HCT116 (cell line): ENCODE results near the gene GATB. TPM values are rescaled to one million over a fixed set of nuclear protein-coding genes. Genes with fewer than 3 reads are reported as not detected.

Experiments used
- ATAC-seq: fragments of 200-7000 bp; cut with Tn5 transposase; 2 replicates; pipeline ENCODE4 v1.9.1; 2020; ENCODE audit warnings: mild to moderate bottlenecking, moderate library complexity
- BruUV-seq: library from RNA; stranded (reverse); fragments of 400-500 nt; replicated peaks from 2 replicates; lab custom pipeline; 2021; lab: Mats Ljungman, UMichigan
- CTCF ChIA-PET: fragments of 300-600 bp; sonication (Branson Sonifier 250); formaldehyde crosslinking; loops from one replicate; lab custom pipeline; 2021; ENCODE audit warnings: antibody characterized with exemption; lab: Charles Lee
- POLR2A ChIA-PET: fragments of 300-600, 350-600 bp; sonication (Branson Sonifier 250); formaldehyde crosslinking; loops from one replicate; lab custom pipeline; 2021; ENCODE audit warnings: antibody characterized with exemption; lab: Charles Lee
- RAD21 ChIA-PET, 2 experiments: fragments of 300-600 bp; sonication (Branson Sonifier 250); formaldehyde crosslinking; loops; one replicate each; lab custom pipeline; 2023; ENCODE audit warnings: low total read pairs in 2 of 2; ENCODE audit not compliant: uncharacterized antibody in 2 of 2, unreplicated experiment in 2 of 2, low non-redundant PET in 1 of 2; lab: Charles Lee
- DNase-seq: peaks from one replicate; pipeline ENCODE4 v3.0.0-alpha.2; 2010; ENCODE audit warnings: low read depth, low spot score
- H2AFZ ChIP-seq: fragments of 200-600 bp; shearing (Covaris generic), sonication (generic); 2 replicates; pipeline ENCODE4 v1.6.1; 2017; ENCODE audit warnings: low read depth, mixed run types, mixed read lengths, antibody characterized with exemption, low read length; ENCODE audit not compliant: poor library complexity, severe bottlenecking
- H3K27ac ChIP-seq: 2 replicates; pipeline ENCODE4 v1.5.1; 2012; ENCODE audit warnings: low read depth, low read length
- H3K27me3 ChIP-seq: fragments of 200-600 bp; sonication (generic); 2 replicates; pipeline ENCODE4 v1.6.1; 2016; ENCODE audit warnings: mixed run types, low read length, mixed read lengths; ENCODE audit not compliant: insufficient read depth
- H3K36me3 ChIP-seq, 2 experiments: fragments of 200-500 bp in 1 of 2; fragments of 200-600 bp in 1 of 2; sonication (Bioruptor generic) in 1 of 2; sonication (generic) in 1 of 2; 2 replicates each; pipeline versions ENCODE4 v1.5.1 to v1.6.1; 2014 to 2016; ENCODE audit warnings: low read length in 2 of 2, inconsistent platforms in 1 of 2, mixed read lengths in 1 of 2, mixed run types in 1 of 2; ENCODE audit not compliant: insufficient read depth in 2 of 2, control insufficient read depth in 1 of 2
- H3K4me1 ChIP-seq, 2 experiments: fragments of 200-600 bp in 1 of 2; sonication (generic) in 1 of 2; 2 replicates each; pipeline versions ENCODE4 v1.5.1 to v1.6.1; 2012 to 2017; ENCODE audit warnings: low read length in 2 of 2, inconsistent platforms in 1 of 2, mild to moderate bottlenecking in 1 of 2, mixed read lengths in 1 of 2, mixed run types in 1 of 2, moderate library complexity in 1 of 2; ENCODE audit not compliant: insufficient read depth in 2 of 2, control insufficient read depth in 1 of 2
- H3K4me2 ChIP-seq: fragments of 200-600 bp; sonication (generic); 2 replicates; pipeline ENCODE4 v1.6.1; 2017; ENCODE audit warnings: mixed run types, low read length, mixed read lengths
- H3K4me3 ChIP-seq, 2 experiments: fragments of 200-600 bp in 1 of 2; sonication (generic) in 1 of 2; replicated peaks in 1 of 2; 2 replicates each; pipeline ENCODE4 v1.5.1; 2011 to 2016; ENCODE audit warnings: low read length in 2 of 2, control low read depth in 1 of 2, low read depth in 1 of 2, mild to moderate bottlenecking in 1 of 2, mixed read lengths in 1 of 2, mixed run types in 1 of 2
- H3K79me2 ChIP-seq: fragments of 200-600 bp; sonication (generic); 2 replicates; pipeline ENCODE4 v1.6.1; 2017; ENCODE audit warnings: mild to moderate bottlenecking, mixed run types, low read length, moderate library complexity, mixed read lengths; ENCODE audit not compliant: insufficient read depth
- H3K9ac ChIP-seq: fragments of 200-600 bp; sonication (generic); 2 replicates; pipeline ENCODE4 v1.6.1; 2016; ENCODE audit warnings: low read length, mixed read lengths
- H3K9me2 ChIP-seq: fragments of 200-600 bp; sonication (generic), shearing (Covaris generic); 2 replicates; pipeline ENCODE4 v1.6.1; 2017; ENCODE audit warnings: mixed run types, mild to moderate bottlenecking, moderate library complexity; ENCODE audit not compliant: insufficient read depth
- H3K9me3 ChIP-seq, 2 experiments: fragments of 200-500 bp in 1 of 2; fragments of 200-600 bp in 1 of 2; sonication (Bioruptor generic) in 1 of 2; sonication (generic) in 1 of 2; 2 replicates each; pipeline ENCODE4 v1.6.1; 2014 to 2017; ENCODE audit warnings: low read length in 2 of 2, mixed read lengths in 2 of 2, inconsistent platforms in 1 of 2, low read depth in 1 of 2, mild to moderate bottlenecking in 1 of 2, mixed run types in 1 of 2, moderate library complexity in 1 of 2; ENCODE audit not compliant: control insufficient read depth in 1 of 2, insufficient read depth in 1 of 2
- H4K20me1 ChIP-seq: fragments of 200-600 bp; sonication (generic), shearing (Covaris generic); 2 replicates; pipeline ENCODE4 v1.6.1; 2017; ENCODE audit warnings: mixed run types, mild to moderate bottlenecking, moderate library complexity; ENCODE audit not compliant: insufficient read depth
- ELF1 ChIP-seq: IDR thresholded peaks from 2 replicates; pipeline ENCODE4 v1.6.1; 2012; ENCODE audit warnings: low read depth, borderline replicate concordance
- FOSL1 ChIP-seq: IDR thresholded peaks from 2 replicates; pipeline ENCODE4 v1.6.1; 2012; ENCODE audit warnings: low read depth
- JUND ChIP-seq: IDR thresholded peaks from 2 replicates; pipeline ENCODE4 v1.6.1; 2012
- POLR2AphosphoS5 ChIP-seq: IDR thresholded peaks from 2 replicates; pipeline ENCODE4 v1.6.1; 2011; ENCODE audit warnings: mild to moderate bottlenecking, low read depth, low read length, moderate library complexity
- RAD21 ChIP-seq: IDR thresholded peaks from 2 replicates; pipeline ENCODE4 v1.6.1; 2012; ENCODE audit warnings: low read depth, mild to moderate bottlenecking
- SIN3A ChIP-seq: IDR thresholded peaks from 2 replicates; pipeline ENCODE4 v1.6.1; 2012; ENCODE audit warnings: low read depth
- intact Hi-C: fragments of 100-400 bp; cut with micrococcal nuclease; formaldehyde crosslinking; loops from 2 replicates; pipeline ENCODE4 v1.10.0; 2022
- total RNA-seq: library from RNA; stranded (reverse); gene quantifications from one replicate; pipeline ENCODE4 v1.2.1, GENCODE V29; 2021; ENCODE audit not compliant: unreplicated experiment
- TF ChIP-seq, protein P1 (sequence below), 3 experiments: fragments of 200-600 bp in 1 of 3; sonication (generic) in 1 of 3; IDR thresholded peaks in 2 of 3; conservative IDR thresholded peaks in 1 of 3; 2 replicates each; pipeline ENCODE4 v1.5.1; 2012 to 2017; ENCODE audit warnings: low read depth in 2 of 3, low read length in 2 of 3, antibody characterized with exemption in 1 of 3, borderline replicate concordance in 1 of 3, control low read depth in 1 of 3, mild to moderate bottlenecking in 1 of 3, mixed read lengths in 1 of 3, mixed run types in 1 of 3, moderate library complexity in 1 of 3; ENCODE audit not compliant: insufficient read depth in 1 of 3
- TF ChIP-seq, protein P2 (sequence below): IDR thresholded peaks from 2 replicates; pipeline ENCODE4 v1.6.1; 2012
- TF ChIP-seq, protein P3 (sequence below): IDR thresholded peaks from 2 replicates; pipeline ENCODE4 v1.6.1; 2012
- TF ChIP-seq, protein P4 (sequence below): IDR thresholded peaks from 2 replicates; pipeline ENCODE4 v1.6.1; 2011; ENCODE audit warnings: mild to moderate bottlenecking, low read length, moderate library complexity; ENCODE audit not compliant: insufficient replicate concordance; ENCODE audit errors: extremely low read depth

GATB gene
- total RNA-seq, 1 experiment from 2014 or later = 29.3 TPM

DNA sequence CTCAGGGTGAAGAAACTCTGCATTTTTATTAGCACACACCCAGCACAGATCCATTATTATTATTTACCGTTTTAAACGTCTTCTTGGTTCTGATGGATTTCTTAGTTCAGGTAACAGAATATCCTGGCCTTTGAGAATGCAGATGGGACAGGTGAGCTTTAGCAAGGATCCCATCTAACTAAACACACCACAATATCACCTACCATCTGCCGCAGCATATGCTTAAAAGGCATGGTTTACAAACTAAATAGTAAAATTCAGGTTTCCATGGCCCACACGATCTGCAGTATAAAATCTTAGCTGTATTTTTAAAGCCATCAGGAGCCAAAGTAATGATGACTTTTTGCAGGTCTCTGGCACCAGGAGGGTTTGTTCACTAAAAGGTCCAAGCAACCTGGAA lies 31.7 kb upstream of the GATB start (continued):
- TF ChIP-seq, protein P1, sequence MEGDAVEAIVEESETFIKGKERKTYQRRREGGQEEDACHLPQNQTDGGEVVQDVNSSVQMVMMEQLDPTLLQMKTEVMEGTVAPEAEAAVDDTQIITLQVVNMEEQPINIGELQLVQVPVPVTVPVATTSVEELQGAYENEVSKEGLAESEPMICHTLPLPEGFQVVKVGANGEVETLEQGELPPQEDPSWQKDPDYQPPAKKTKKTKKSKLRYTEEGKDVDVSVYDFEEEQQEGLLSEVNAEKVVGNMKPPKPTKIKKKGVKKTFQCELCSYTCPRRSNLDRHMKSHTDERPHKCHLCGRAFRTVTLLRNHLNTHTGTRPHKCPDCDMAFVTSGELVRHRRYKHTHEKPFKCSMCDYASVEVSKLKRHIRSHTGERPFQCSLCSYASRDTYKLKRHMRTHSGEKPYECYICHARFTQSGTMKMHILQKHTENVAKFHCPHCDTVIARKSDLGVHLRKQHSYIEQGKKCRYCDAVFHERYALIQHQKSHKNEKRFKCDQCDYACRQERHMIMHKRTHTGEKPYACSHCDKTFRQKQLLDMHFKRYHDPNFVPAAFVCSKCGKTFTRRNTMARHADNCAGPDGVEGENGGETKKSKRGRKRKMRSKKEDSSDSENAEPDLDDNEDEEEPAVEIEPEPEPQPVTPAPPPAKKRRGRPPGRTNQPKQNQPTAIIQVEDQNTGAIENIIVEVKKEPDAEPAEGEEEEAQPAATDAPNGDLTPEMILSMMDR (IDR thresholded peaks at IDR 0.05 in 2 of 3, conservative IDR thresholded peaks at IDR 0.05 in 1 of 3; ENCODE audit: borderline replicate concordance in 1 of 3, insufficient read depth in 1 of 3, low read depth in 2 of 3, low read length in 2 of 3) = no peak
- TF ChIP-seq JUND (no peak), RAD21 (no peak), POLR2AphosphoS5 (no peak), FOSL1 (no peak), SIN3A (no peak)
- TF ChIP-seq, all 23 proteins: peak for 0

DNA sequence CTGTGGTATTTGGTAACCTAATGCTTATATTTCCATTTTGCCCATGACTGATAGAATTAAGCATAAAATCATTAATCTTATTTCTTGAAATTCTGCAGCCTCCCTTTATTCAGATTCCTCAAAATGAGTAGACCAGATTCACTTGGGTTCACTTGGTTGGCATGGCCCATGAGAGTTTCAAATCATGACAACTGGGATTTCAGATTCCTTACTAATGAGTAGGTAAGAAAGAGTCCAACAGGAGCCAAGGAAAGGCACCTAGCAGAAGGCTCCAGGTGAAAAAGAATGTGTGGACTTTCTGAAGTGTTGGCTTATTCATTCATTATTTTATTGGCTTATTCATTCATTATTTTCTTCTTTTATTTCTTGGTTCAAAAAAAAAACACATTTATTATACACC lies 27.2 kb upstream of the GATB start:
- H3K27ac ChIP-seq = no peak overlapping the region
- H3K9ac ChIP-seq = no peak overlapping the region
- H3K4me2 ChIP-seq = no peak overlapping the region
- no peaks in the 10 kb centered on the region; the same call in 1 of the 2 replicates for H3K27me3 ChIP-seq
- ChIA-PET POLR2A (no interaction called here), CTCF (no interaction called here), RAD21 (no interaction called here)
- DNase-seq (no peak), ATAC-seq (no peak)
- no peaks in the 10 kb centered on the region for H3K4me1 ChIP-seq
- H3K79me2 ChIP-seq = no peaks in the 10 kb centered on the region
- no peaks in the 10 kb centered on the region for H3K9me2 ChIP-seq
- no peaks in the 10 kb centered on the region for H4K20me1 ChIP-seq
- no peaks in the 10 kb centered on the region for H3K9me3 ChIP-seq
- no peak overlapping the region for H3K4me3 ChIP-seq
- BruUV-seq = no TSS peak
- intact Hi-C loops = no loop called here
- TF ChIP-seq, protein P2, sequence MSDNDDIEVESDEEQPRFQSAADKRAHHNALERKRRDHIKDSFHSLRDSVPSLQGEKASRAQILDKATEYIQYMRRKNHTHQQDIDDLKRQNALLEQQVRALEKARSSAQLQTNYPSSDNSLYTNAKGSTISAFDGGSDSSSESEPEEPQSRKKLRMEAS = no peak
- TF ChIP-seq FOSL1 (no peak), ELF1 (no peak), POLR2AphosphoS5 (no peak)
- TF ChIP-seq, protein P3, sequence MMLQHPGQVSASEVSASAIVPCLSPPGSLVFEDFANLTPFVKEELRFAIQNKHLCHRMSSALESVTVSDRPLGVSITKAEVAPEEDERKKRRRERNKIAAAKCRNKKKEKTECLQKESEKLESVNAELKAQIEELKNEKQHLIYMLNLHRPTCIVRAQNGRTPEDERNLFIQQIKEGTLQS = no peak
- TF ChIP-seq, protein P4, sequence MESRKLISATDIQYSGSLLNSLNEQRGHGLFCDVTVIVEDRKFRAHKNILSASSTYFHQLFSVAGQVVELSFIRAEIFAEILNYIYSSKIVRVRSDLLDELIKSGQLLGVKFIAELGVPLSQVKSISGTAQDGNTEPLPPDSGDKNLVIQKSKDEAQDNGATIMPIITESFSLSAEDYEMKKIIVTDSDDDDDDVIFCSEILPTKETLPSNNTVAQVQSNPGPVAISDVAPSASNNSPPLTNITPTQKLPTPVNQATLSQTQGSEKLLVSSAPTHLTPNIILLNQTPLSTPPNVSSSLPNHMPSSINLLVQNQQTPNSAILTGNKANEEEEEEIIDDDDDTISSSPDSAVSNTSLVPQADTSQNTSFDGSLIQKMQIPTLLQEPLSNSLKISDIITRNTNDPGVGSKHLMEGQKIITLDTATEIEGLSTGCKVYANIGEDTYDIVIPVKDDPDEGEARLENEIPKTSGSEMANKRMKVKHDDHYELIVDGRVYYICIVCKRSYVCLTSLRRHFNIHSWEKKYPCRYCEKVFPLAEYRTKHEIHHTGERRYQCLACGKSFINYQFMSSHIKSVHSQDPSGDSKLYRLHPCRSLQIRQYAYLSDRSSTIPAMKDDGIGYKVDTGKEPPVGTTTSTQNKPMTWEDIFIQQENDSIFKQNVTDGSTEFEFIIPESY = no peak
- H3K36me3 ChIP-seq = no peaks in the 10 kb centered on the region
- H2AFZ ChIP-seq = no peak overlapping the region
